ENCODE measurements around the gene BAIAP2L2.
"Not testable (repeated sequence)": the region's sequence is repeated elsewhere in the genome, so short reads cannot be mapped to it uniquely, and the experiment has no call there.

Gene BAIAP2L2

GRCh38 chr22:38129856-38130255 is 19.4 kb upstream of the BAIAP2L2 start:
- no peak for DNase-seq
- in situ Hi-C loops (cut with MboI; ENCODE audit: low pct_unique_long_range_greater_than_20kb, low sequenced_read_pairs), result no loop called here

- DNase-seq, result no peak
- in situ Hi-C loops (cut with MboI; ENCODE audit: low pct_unique_long_range_greater_than_20kb, low sequenced_read_pairs), result no loop called here
Observed at GRCh38 chr22:38129021-38129420, 18.5 kb upstream of the BAIAP2L2 start.

GRCh38 chr22:38127869-38128268 is 17.4 kb upstream of the BAIAP2L2 start:
- DNase-seq, result no peak
- in situ Hi-C loops (cut with MboI; ENCODE audit: low pct_unique_long_range_greater_than_20kb, low sequenced_read_pairs), result no loop called here

GRCh38 chr22:38126928-38127668 is 16.6 kb upstream of the BAIAP2L2 start:
- in situ Hi-C loops (cut with MboI; ENCODE audit: low pct_unique_long_range_greater_than_20kb, low sequenced_read_pairs), result no loop called here
- DNase-seq, result no peak

- DNase-seq, result no peak
- in situ Hi-C loops (cut with MboI; ENCODE audit: low pct_unique_long_range_greater_than_20kb, low sequenced_read_pairs), result no loop called here
Observed at GRCh38 chr22:38125751-38126201, 15.3 kb upstream of the BAIAP2L2 start.

GRCh38 chr22:38125038-38125610 is 14.6 kb upstream of the BAIAP2L2 start:
- in situ Hi-C loops (cut with MboI; ENCODE audit: low pct_unique_long_range_greater_than_20kb, low sequenced_read_pairs), result no loop called here
- no peak for DNase-seq

- DNase-seq, result no peak
- in situ Hi-C loops (cut with MboI; ENCODE audit: low pct_unique_long_range_greater_than_20kb, low sequenced_read_pairs), result no loop called here
Observed at GRCh38 chr22:38124236-38124974, 13.9 kb upstream of the BAIAP2L2 start.

- in situ Hi-C loops (cut with MboI; ENCODE audit: low pct_unique_long_range_greater_than_20kb, low sequenced_read_pairs), result no loop called here
- no peak for DNase-seq
Observed at GRCh38 chr22:38122616-38123015, 12.1 kb upstream of the BAIAP2L2 start.

GRCh38 chr22:38120359-38121110 is 10.1 kb upstream of the BAIAP2L2 start:
- in situ Hi-C loops (cut with MboI; ENCODE audit: low pct_unique_long_range_greater_than_20kb, low sequenced_read_pairs), result no loop called here
- DNase-seq, result no peak

- DNase-seq; in situ Hi-C loops (cut with MboI; ENCODE audit: low pct_unique_long_range_greater_than_20kb, low sequenced_read_pairs): not testable (repeated sequence)
Observed at GRCh38 chr22:38118747-38119146, 8.3 kb upstream of the BAIAP2L2 start.

GRCh38 chr22:38118182-38118581 is 7.7 kb upstream of the BAIAP2L2 start:
- no peak for DNase-seq
- in situ Hi-C loops (cut with MboI; ENCODE audit: low pct_unique_long_range_greater_than_20kb, low sequenced_read_pairs), result no loop called here

- in situ Hi-C loops (cut with MboI; ENCODE audit: low pct_unique_long_range_greater_than_20kb, low sequenced_read_pairs), result not testable (repeated sequence)
Observed at GRCh38 chr22:38117556-38117955, 7.1 kb upstream of the BAIAP2L2 start.

GRCh38 chr22:38115423-38116205 is 5.1 kb upstream of the BAIAP2L2 start:
- in situ Hi-C loops (cut with MboI; ENCODE audit: low pct_unique_long_range_greater_than_20kb, low sequenced_read_pairs), result no loop called here
- DNase-seq, result no peak

More at GRCh38 chr22:38117556-38117955, 7.1 kb upstream of the BAIAP2L2 start:
- DNase-seq, result not testable (repeated sequence)

GRCh38 chr22:38114484-38115398 is 4.3 kb upstream of the BAIAP2L2 start:
- in situ Hi-C loops (cut with MboI; ENCODE audit: low pct_unique_long_range_greater_than_20kb, low sequenced_read_pairs), result no loop called here
- peak; percentile 79 for DNase-seq

GRCh38 chr22:38112381-38112780 is 1.9 kb upstream of the BAIAP2L2 start:
- no peak for DNase-seq
- in situ Hi-C loops (cut with MboI; ENCODE audit: low pct_unique_long_range_greater_than_20kb, low sequenced_read_pairs), result no loop called here

GRCh38 chr22:38111925-38112355 is 1.5 kb upstream of the BAIAP2L2 start:
- no peak for DNase-seq
- in situ Hi-C loops (cut with MboI; ENCODE audit: low pct_unique_long_range_greater_than_20kb, low sequenced_read_pairs), result no loop called here

GRCh38 chr22:38110863-38111852 is 674 bp upstream of the BAIAP2L2 start:
- in situ Hi-C loops (cut with MboI; ENCODE audit: low pct_unique_long_range_greater_than_20kb, low sequenced_read_pairs), result no loop called here
- DNase-seq, result no peak

All from KBM-7 (cell line).